Sigmoid colon (tissue), 4 donors: Measurements from ENCODE around the gene DDX55.

ENCODE experiments used
- POLR2A ChIP-seq, 2 donors: fragments of 450-650 bp; IDR thresholded peaks; one replicate each; pipeline ENCODE4 v1.6.1; 2016; ENCODE audit warnings: antibody characterized with exemption in 2 of 2, mild to moderate bottlenecking in 2 of 2, moderate library complexity in 2 of 2
- POLR2AphosphoS5 ChIP-seq, 4 donors: sonication (generic); formaldehyde crosslinking; IDR thresholded peaks; one replicate each; pipeline ENCODE4 v1.6.1; 2017; ENCODE audit warnings: antibody characterized with exemption in 4 of 4
- TF ChIP-seq, protein P1 (sequence below), 4 experiments: fragments of 450-650 bp in 3 of 4; fragments of 200-600 bp in 1 of 4; IDR thresholded peaks; one replicate each; pipeline ENCODE4 v1.5.1; 2016 to 2019; ENCODE audit warnings: antibody characterized with exemption in 4 of 4, mild to moderate bottlenecking in 3 of 4, moderate library complexity in 2 of 4

DNA sequence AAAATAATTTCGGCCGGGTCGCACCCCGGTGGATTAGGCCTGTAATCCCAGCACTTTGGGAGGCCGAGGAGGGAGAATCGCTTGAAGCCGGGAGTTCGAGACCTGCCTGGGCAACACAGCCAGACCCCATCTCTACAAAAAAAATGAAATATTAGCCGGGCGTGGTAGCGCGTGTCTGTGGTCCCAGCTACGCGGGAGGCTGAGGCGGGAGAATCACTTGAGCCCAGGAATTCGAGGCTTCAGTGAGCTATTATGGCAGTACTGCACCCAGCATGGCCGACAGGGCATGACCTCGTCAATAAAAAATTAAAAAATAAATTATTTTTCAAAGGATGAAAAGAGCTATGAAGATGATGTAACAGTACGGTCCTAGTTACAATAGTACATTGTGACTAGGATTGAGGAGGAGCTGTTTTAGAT, 32.3 kb downstream of the DDX55 start:
- TF ChIP-seq, protein P1, sequence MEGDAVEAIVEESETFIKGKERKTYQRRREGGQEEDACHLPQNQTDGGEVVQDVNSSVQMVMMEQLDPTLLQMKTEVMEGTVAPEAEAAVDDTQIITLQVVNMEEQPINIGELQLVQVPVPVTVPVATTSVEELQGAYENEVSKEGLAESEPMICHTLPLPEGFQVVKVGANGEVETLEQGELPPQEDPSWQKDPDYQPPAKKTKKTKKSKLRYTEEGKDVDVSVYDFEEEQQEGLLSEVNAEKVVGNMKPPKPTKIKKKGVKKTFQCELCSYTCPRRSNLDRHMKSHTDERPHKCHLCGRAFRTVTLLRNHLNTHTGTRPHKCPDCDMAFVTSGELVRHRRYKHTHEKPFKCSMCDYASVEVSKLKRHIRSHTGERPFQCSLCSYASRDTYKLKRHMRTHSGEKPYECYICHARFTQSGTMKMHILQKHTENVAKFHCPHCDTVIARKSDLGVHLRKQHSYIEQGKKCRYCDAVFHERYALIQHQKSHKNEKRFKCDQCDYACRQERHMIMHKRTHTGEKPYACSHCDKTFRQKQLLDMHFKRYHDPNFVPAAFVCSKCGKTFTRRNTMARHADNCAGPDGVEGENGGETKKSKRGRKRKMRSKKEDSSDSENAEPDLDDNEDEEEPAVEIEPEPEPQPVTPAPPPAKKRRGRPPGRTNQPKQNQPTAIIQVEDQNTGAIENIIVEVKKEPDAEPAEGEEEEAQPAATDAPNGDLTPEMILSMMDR (IDR thresholded peaks at IDR 0.05) = no peak
- TF ChIP-seq POLR2A (IDR thresholded peaks at IDR 0.05) = no peak
- TF ChIP-seq POLR2AphosphoS5 (IDR thresholded peaks at IDR 0.05) = no peak
